Measurements from ENCODE around the gene UBE2V1.
A peak's percentile ranks its signal among the peaks of the same experiment; 100 is the strongest.
"Not testable (repeated sequence)": the region's sequence is repeated elsewhere in the genome, so short reads cannot be mapped to it uniquely, and the experiment has no call there.

Gene UBE2V1

GRCh38 chr20:50115041-50115512 lies 2.1 kb upstream of the UBE2V1 start:
- no peak for DNase-seq

- no peak for DNase-seq
Measured at GRCh38 chr20:50113420-50114224, 672 bp upstream of the UBE2V1 start.

GRCh38 chr20:50111829-50112495 lies 988 bp downstream of the UBE2V1 start:
- no peak for DNase-seq

GRCh38 chr20:50111120-50111828 lies 1.7 kb downstream of the UBE2V1 start:
- DNase-seq: peak in 1 of 5 donors; percentile 57

- DNase-seq: peak in 2 of 5 donors; percentile 15 to 76
Measured at GRCh38 chr20:50110141-50111047, 2.6 kb downstream of the UBE2V1 start.

- DNase-seq: no peak
Measured at GRCh38 chr20:50108556-50109235, 4.3 kb downstream of the UBE2V1 start.

- DNase-seq: no peak
Measured at GRCh38 chr20:50107796-50108331, 5.1 kb downstream of the UBE2V1 start.

GRCh38 chr20:50107086-50107660 lies 5.8 kb downstream of the UBE2V1 start:
- DNase-seq: no peak

- DNase-seq: not testable (repeated sequence)
Measured at GRCh38 chr20:50106669-50107068, 6.3 kb downstream of the UBE2V1 start.

GRCh38 chr20:50103464-50104107 lies 9.4 kb downstream of the UBE2V1 start:
- not testable (repeated sequence) for DNase-seq

- not testable (repeated sequence) for DNase-seq
Measured at GRCh38 chr20:50102551-50102950, 10.4 kb downstream of the UBE2V1 start.

GRCh38 chr20:50101887-50102286 lies 11.1 kb downstream of the UBE2V1 start:
- no peak for DNase-seq

GRCh38 chr20:50101281-50101680 lies 11.7 kb downstream of the UBE2V1 start:
- DNase-seq: no peak

GRCh38 chr20:50100552-50100951 lies 12.4 kb downstream of the UBE2V1 start:
- DNase-seq: no peak

- no peak for DNase-seq
Measured at GRCh38 chr20:50099565-50099991, 13.4 kb downstream of the UBE2V1 start.

GRCh38 chr20:50099113-50099512 lies 13.8 kb downstream of the UBE2V1 start:
- DNase-seq: no peak

GRCh38 chr20:50098259-50098658 lies 14.7 kb downstream of the UBE2V1 start:
- no peak for DNase-seq

GRCh38 chr20:50097843-50098242 lies 15.1 kb downstream of the UBE2V1 start:
- no peak for DNase-seq

- no peak for DNase-seq
Measured at GRCh38 chr20:50096237-50096636, 16.7 kb downstream of the UBE2V1 start.

GRCh38 chr20:50095476-50096078 lies 17.4 kb downstream of the UBE2V1 start:
- DNase-seq: no peak
